ENCODE results near the gene RNGTT.

The RNGTT gene

DNA sequence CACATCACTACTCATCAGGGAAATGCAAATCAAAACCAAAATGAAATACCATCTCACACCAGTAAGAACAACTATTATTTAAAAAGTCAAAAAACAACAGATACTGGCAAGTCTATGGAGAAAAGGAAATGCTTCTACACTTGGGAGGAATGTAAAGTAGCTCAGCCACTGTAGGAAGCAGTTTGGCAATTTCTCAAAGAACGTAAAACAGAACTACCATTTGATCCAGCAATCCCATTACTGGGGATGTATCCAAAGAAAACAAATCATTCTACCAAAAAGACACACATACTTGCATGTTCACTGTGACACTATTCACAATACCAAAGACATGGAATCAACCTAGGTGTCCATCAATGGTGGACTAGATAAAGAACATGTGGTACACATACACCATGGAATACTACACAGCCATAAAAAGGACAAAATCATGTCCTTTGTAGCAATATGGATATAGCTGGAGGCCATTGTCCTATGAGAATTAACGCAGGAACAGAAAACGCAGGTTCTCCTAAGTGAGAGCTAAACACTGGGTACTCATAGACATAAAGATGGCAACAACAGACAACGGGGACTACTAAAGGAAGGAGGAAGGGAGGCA, 260.4 kb downstream of the RNGTT start:
- no peak overlapping the region for H3K4me3 ChIP-seq (ENCODE audit: low read length)
- DNase-seq (ENCODE audit: low read depth, low spot score), result no peak

DNA sequence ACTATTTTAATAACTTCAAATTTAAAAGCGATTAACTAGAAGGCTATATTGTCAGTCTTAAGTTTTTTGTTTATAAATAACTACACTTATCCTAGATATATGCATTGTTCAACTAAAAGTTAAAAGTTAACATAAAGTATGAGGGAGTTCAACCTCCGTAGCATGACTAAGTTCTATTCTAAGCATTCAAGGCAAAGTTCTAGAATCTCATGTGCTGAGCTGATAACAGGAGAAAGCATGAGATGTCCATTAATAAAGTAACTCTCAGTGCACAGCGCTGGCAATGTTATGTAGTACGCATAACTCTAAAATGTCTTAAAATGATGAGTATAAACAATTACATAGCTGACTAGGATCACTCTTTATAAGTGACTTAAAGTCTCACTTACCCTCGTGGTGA, 264.8 kb downstream of the RNGTT start:
- DNase-seq (ENCODE audit: low read depth, low spot score), result no peak

GRCh38 chr6:88695937-88696336, 267.5 kb downstream of the RNGTT start:
- DNase-seq (ENCODE audit: low read depth, low spot score), result no peak
- no peak overlapping the region for H3K4me3 ChIP-seq (ENCODE audit: low read length)

More for the DNA sequence above, 264.8 kb downstream of the RNGTT start:
- no peak overlapping the region for H3K4me3 ChIP-seq (ENCODE audit: low read length)

- no peak overlapping the region for H3K4me3 ChIP-seq (ENCODE audit: low read length)
- no peak for DNase-seq (ENCODE audit: low read depth, low spot score)
Measured at GRCh38 chr6:88683734-88684133, 279.7 kb downstream of the RNGTT start.

DNA sequence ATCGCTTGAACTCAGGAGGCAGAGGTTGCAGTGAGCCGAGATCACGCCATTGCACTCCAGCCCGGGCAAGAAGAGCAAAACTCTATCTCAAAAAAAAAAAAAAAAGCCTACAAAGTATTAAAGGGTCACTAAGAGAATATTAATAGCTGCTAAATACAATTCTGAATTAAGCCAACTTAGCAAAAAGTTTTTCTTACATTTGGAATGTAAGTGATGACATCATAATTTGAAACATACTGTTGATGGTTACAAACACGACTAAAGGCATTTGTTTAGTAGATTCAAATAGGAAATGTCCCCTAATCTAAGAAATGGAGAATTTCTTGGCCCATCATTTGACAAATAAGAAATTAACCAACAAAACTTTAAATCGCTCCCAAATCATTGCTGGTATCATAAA, 282.8 kb downstream of the RNGTT start:
- H3K4me3 ChIP-seq (ENCODE audit: low read length), result no peak overlapping the region
- no peak for DNase-seq (ENCODE audit: low read depth, low spot score)

DNA sequence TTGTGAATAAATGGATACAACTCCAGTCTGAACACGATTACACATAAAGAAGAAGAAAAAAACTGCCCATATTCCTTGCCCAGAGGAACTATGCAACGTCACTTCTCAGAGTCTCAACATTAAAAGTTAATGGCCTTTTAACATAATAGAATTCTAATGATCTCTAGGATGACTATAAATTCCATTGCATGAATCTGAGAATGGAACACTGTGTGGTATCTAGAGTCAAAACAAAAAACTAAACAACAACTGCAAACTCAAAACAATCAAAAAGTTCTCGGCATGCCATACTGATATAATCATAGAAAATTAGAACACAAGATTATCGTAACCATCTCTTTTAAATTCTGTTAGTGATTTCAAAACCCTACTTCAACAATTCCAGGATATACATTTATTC, 283.6 kb downstream of the RNGTT start:
- DNase-seq (ENCODE audit: low read depth, low spot score), result no peak
- H3K4me3 ChIP-seq (ENCODE audit: low read length), result no peak overlapping the region

DNA sequence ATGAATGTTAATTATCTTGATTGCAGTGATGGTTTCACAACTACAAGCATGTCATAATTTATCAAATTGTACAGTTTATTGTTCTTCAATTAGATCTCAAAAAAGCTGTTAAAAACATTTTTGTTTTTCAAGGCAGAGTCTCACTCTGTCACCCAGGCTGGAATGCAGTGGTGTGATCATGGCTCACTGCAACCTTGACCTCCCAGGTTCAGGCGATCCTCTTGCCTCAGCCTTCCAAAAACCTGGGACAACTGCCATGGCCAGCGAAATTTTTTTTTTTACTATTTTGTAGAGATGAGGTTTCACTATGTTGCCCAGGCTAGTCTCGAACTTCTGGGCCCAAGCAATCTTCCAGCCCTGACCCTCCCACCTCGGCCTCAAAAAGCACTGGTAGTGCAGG, 286.1 kb downstream of the RNGTT start:
- no peak overlapping the region for H3K4me3 ChIP-seq (ENCODE audit: low read length)
- DNase-seq (ENCODE audit: low read depth, low spot score), result no peak

DNA sequence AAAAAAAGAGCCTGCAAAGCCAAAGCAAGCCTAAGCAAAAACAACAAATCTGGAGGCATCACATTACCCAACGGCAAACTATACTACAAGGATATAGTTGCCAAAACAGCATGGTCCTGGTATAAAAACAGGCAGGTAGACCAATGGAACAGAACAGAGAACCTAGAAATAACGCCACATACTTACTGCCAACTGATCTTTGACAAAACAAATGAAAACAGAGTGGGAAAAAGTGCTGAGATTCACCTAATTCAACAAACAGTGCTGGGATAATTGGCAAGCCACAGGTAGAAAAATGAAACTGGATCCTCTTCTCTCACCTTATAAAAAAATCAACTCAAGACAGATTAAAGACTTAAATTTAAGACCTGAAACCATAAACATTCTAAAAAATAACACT, 291.8 kb downstream of the RNGTT start:
- no peak overlapping the region for H3K4me3 ChIP-seq (ENCODE audit: low read length)
- DNase-seq (ENCODE audit: low read depth, low spot score), result no peak

- DNase-seq (ENCODE audit: low read depth, low spot score), result no peak
- no peak overlapping the region for H3K4me3 ChIP-seq (ENCODE audit: low read length)
Measured at GRCh38 chr6:88670369-88670768, 293.0 kb downstream of the RNGTT start.

GRCh38 chr6:88669475-88669874, 293.9 kb downstream of the RNGTT start:
- no peak for DNase-seq (ENCODE audit: low read depth, low spot score)
- H3K4me3 ChIP-seq (ENCODE audit: low read length), result no peak overlapping the region

DNA sequence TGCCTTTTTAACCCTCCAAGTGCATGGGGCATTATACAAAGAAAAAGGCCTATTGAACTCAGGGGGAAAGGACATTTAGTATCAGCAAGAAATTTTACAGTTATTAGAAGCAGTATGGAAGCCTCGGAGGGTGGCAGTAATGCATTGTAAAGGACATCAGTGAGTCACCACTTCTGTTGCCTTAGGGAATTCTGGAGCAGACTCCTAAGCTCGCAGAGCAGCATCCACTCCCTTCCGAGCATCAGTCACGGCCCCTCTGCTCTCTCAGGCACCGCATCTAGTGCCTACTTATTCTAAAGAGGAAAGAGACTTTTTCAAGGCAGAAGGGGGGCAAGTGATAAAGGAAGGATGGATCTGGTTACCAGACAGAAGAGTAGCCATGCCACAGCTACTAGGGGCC, 296.5 kb downstream of the RNGTT start:
- H3K4me3 ChIP-seq (ENCODE audit: low read length), result no peak overlapping the region
- no peak for DNase-seq (ENCODE audit: low read depth, low spot score)

DNA sequence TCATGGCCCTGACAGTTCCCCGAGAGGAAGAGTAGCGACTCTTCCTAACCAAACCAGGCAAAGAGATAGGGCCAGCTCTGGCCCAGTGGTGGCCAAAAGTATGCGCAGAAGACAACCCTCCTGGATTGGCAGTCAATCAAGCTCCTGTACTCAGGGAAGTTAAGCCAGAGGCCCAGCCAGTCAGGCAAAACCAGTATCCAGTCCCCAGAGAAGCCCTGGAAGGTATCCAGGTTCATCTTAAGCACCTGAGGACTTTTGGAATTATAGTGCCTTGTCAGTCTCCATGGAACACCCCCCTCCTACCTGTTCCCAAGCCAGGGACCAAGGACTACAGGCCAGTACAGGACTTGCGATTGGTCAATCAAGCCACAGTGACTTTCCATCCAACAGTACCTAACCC, 298.3 kb downstream of the RNGTT start:
- DNase-seq (ENCODE audit: low read depth, low spot score), result no peak
- H3K4me3 ChIP-seq (ENCODE audit: low read length), result no peak overlapping the region

GRCh38 chr6:88663801-88664200, 299.6 kb downstream of the RNGTT start:
- H3K4me3 ChIP-seq (ENCODE audit: low read length), result no peak overlapping the region
- no peak for DNase-seq (ENCODE audit: low read depth, low spot score)

GRCh38 chr6:88662653-88663174, 300.7 kb downstream of the RNGTT start:
- no peak overlapping the region for H3K4me3 ChIP-seq (ENCODE audit: low read length)
- no peak for DNase-seq (ENCODE audit: low read depth, low spot score)

GRCh38 chr6:88662163-88662580, 301.2 kb downstream of the RNGTT start:
- DNase-seq (ENCODE audit: low read depth, low spot score), result no peak
- no peak overlapping the region for H3K4me3 ChIP-seq (ENCODE audit: low read length)

GRCh38 chr6:88661136-88661535, 302.3 kb downstream of the RNGTT start:
- no peak for DNase-seq (ENCODE audit: low read depth, low spot score)

GRCh38 chr6:88655586-88655985, 307.8 kb downstream of the RNGTT start:
- no peak overlapping the region for H3K4me3 ChIP-seq (ENCODE audit: low read length)
- DNase-seq (ENCODE audit: low read depth, low spot score), result no peak

More at GRCh38 chr6:88661136-88661535, 302.3 kb downstream of the RNGTT start:
- no peak overlapping the region for H3K4me3 ChIP-seq (ENCODE audit: low read length)

- no peak for DNase-seq (ENCODE audit: low read depth, low spot score)
- no peak overlapping the region for H3K4me3 ChIP-seq (ENCODE audit: low read length)
Measured at GRCh38 chr6:88653936-88654335, 309.5 kb downstream of the RNGTT start.

GRCh38 chr6:88651400-88651799, 312.0 kb downstream of the RNGTT start:
- no peak for DNase-seq (ENCODE audit: low read depth, low spot score)
- H3K4me3 ChIP-seq (ENCODE audit: low read length), result no peak overlapping the region

DNA sequence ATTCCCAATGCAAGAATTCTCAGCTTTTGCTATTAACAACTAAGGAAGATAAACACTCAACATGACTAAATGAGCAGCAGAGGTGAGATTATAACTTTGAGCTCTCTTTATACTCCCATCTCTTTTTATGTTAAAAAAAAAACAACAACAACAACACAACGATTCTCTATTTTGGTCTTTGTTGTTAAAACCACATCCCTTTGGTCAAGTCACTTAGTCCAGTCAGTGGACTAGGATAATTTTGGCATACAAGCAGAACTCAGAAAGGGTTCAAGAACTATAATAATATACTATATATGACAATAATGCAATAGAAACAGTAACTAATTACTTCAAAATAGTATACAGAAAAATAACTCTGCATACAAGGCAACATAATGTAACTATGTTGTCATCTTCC, 312.4 kb downstream of the RNGTT start:
- no peak overlapping the region for H3K4me3 ChIP-seq (ENCODE audit: low read length)

DNA sequence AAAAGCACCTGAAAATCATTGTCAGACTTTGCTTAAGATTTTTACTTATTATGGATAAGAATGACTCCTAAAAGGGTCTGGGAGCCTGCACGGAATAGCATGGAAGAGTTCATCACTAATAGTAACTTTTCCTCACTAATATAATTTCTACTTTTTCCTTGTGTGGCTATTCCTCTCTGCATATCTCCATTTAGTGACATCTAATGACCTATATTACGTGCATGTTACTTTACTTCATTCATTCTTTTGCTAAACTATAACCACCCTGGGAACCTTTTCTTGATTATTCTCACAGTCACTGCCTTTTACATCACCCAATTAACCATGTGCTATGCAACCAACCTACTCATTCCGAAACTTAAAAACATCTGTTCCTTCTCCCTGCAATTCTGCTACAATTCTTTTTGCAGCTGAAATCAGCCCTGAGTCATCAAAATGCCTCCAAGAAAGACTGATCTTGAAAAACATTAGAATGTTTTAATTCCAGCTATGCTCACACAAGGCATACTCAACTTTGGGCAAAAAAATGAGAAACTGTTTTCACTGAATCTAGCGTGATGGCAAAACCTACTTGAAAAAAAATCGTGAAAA, 313.3 kb downstream of the RNGTT start:
- no peak overlapping the region for H3K4me3 ChIP-seq (ENCODE audit: low read length)
- DNase-seq (ENCODE audit: low read depth, low spot score), result no peak

More for the DNA sequence above, 312.4 kb downstream of the RNGTT start:
- DNase-seq (ENCODE audit: low read depth, low spot score), result no peak

All from Jurkat, Clone E6-1 (cell line).